ENCODE data around the gene PIP4K2B.
A peak's percentile ranks its signal among the peaks of the same experiment; 100 is the strongest.
"Not testable (repeated sequence)": the region's sequence is repeated elsewhere in the genome, so short reads cannot be mapped to it uniquely, and the experiment has no call there.

Gene PIP4K2B
- 64.8 to 183 (median 98.1) reads per million in 3 experiments for total RNA-seq

DNA sequence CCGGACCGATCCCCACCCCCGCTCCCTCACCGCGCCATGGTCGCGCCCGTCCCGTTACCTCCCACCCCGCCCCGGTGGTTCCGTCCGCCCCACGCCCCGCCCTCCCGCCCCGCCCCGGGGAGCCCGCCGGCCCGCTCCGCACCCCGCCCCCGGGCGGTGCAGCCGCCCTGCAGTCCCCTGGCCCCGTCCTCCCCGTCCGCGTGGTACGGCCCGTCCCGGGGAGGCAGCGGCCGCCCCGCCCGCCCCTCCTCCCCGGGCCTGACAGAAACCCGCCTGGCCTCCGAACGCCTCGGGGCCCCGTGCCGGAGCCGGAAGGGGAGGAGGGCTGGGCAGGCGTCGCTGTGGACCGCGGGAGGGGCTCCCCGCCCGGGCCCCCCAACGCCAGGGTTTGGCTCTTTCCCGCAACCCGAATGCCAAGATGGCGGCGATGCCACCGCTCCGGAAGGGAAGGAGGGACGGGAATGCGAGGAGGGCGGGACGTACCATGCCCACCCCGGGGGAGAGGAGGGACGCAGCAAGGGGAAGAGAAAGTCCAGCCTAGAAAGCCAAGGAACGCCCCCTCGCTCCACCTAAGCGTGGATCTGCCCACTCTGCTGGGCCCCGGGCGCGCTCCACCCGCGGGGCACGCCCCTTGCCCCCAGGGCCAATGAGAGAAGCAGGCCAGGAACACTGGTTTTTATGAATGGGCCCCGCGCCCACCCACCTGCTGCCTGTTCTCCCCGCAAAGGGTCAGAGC is at the start of gene PIP4K2B:
TSS of gene PIP4K2B (minus strand) at position 56 of the 736 bp plus-strand sequence. CDS start 132 bp downstream, outside the sequence.
- DNase-seq: peak; percentile 80

DNA sequence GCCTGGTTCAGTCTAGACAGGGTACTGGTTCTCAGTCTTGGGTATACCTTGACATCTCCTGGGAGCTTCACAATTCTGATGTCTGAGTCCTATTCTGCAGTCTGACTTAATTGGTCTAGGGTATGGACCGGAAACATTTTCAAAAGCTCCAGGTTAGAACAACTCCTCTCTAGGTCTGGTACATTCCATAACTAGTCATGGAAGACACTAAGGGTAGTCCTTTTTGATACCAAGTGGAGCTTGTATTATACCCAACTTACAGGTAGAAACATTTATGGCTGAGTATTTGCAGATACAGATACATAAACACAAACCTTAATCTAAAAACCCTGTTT is 49.2 kb upstream of the PIP4K2B start:
- no peak for DNase-seq

DNA sequence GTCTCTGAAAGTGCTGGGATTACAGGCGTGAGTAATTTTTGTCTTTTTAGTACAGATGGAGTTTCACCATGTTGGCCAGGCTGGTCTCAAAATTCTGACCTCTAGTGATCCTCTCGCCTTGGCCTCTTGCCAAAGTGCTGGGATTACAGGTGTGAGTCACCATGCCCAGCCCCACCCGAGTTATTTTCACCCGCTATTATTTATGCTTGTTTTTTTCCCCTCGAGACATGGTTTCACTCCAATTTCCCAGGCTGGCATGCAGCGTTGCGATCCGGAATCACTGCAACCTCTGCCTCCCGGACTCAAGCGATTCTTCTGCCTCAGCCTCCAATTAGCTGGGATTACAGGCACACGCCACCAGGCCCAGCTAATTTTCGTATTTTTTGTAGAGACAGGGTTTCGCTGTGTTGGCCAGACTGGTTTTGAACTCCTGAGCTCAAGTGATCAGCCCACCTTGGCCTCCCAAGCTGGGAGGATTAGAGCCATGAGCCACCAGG is 45.0 kb upstream of the PIP4K2B start:
- DNase-seq: no peak

DNA sequence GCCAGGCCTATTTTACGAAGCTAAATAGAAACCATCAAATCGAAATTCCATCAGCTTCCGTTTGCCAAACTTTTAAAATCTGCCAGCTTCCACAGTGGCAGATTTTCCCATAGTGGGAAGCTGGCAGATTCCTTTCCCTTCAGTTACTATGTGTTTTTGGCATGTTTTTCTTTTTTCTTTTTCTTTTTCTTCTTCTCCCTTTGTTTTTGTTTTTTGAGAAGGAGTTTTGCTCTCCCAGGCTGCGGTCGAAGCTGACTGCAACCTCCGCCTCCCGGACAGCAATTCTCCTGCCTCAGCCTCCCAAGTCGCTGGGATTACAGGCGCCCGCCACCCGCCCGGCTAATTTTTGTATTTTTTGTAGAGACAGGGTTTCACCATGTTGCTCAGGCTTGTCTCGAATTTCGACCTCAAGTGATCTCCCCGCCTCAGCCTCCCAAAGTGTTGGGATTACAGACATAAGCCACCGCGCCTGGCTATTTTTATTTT is 26.4 kb upstream of the PIP4K2B start:
- no peak for DNase-seq

DNA sequence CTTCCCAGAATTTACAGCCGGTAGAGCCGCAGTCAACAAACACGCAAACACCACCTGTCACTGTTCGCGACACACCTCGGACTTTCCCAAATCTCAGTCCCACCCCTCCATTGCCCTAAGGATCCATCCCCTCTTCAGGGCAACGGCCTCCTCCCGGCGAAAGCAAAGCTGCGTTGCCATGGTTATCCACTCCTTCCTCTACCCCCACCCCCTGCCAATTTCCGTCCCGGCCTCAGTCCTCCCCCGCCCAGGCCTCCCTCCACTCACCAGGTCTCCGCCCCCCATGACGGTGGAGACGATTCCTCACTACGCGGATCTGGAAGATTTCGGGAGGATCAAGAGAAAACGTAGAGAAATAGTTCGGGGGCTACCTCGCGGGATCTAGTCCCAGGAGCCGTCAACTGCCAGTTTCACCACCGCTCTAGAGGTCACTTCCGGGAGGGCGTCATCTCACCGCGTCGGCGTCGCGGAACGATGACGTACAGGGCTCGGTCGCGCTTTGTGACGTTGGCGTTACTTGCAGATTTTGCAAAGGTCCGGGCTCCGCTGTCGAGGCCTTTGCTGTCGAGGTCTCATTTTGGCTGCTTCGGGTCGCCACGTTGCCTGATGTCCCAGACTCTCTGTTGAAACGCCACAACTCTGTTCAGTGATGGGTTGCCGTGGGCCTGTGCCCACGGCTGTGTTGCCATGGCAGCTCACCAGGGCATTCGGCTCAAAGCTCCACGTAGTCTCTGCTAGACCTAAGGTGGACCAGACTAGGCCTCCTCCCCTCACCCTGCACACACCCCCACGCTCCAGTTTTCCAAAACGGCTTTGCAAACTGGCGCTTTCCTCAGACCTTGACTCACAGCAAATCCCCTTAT is 25.8 kb upstream of the PIP4K2B start, which contains the start of gene CWC25:
TSS of gene CWC25 (minus strand) at position 423 of the 863 bp plus-strand sequence. CDS start at position 285, 138 bp downstream.
- DNase-seq: peak; percentile 95

GRCh38 chr17:38815576-38816193 is 16.3 kb upstream of the PIP4K2B start:
- DNase-seq: no peak

GRCh38 chr17:38809828-38810227 is 10.5 kb upstream of the PIP4K2B start:
- no peak for DNase-seq

- no peak for DNase-seq
These were observed 943 bp upstream of the PIP4K2B start for GRCh38 chr17:38800237-38800760.

DNA sequence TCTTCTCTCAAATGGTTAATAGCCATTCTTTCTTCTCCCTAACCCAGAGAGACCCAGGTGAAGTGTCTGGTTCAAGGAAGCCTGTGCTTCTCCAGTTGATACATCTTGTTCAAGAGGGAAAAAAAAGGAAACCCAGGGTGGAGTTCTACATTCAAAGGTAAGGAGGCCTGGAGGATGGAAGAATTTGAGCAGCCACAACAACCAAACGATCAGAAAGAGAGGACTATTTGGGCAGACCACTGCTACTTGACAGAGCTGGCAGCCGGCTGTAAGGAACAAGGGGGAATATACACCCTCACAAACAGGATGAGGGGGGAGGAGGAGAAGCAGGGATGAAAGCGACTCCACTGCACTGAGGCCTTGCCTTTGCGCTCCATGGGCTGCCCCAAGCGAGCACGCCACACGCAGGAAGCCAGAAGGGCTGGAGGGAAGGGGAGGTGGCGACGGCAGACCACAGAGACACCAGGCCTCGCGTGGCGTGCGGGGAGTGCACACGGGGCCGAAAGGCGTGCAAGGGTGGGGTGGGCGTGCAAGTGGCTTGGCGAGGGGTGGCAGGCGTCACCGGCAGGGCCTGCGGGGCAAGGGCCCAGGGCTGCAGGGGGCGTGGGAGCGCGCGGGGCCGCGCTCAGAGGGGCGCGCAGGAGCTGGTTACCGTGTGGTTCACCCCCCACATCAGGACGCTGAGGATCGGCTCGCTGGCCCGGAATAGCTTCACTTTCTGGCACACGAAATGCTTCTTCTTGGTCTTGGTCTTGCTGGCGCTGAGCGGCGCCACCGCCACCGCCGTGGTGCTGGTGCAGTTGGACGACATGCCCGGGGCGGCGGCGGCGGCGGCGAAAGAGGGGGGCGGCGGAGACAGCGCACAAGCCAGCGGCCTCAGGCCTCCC is 499 bp downstream of the PIP4K2B start:
- peak; percentile 53 for DNase-seq

GRCh38 chr17:38797828-38798227 is 1.5 kb downstream of the PIP4K2B start:
- no peak for DNase-seq

GRCh38 chr17:38797158-38797490 is 2.2 kb downstream of the PIP4K2B start:
- no peak for DNase-seq

GRCh38 chr17:38796451-38797157 is 2.8 kb downstream of the PIP4K2B start:
- DNase-seq: no peak

DNA sequence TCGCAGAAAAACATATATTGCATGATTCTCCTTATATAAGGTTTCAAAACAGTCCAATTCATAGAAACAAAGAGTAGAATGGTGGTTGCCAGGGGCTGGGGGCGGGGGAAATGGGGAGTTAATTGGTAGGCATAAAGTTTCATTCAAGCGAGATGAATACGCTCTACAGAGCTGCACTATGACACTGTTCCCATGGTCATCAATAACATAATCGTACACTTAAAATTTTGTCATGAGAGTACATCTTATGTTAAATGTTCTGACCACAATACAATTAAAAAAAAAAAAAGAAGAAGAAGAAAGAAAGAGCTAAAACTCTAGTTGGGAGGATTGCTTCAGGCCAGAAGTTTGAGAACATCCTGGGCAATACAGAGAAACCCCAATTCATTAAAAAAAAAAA is 5.1 kb downstream of the PIP4K2B start:
- no peak for DNase-seq

DNA sequence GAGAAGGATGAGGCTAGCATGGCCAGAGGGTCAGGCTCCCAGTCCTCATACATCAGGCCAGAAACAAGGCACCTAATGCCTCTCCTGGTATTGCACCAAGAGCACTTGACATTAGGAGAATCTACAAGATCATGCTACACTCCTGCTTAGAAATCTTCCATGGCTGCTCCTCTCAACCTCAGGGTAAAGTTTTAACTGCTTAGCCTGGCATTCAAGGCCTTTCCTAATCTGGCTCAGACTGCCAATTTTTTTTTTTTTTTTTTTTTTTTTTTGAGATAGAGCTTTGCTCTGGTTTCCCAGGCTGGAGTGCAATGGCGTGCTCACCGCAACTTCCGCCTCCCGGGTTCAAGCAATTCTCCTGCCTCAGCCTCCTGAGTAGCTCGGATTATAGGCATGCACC is 8.2 kb downstream of the PIP4K2B start:
- DNase-seq: no peak

DNA sequence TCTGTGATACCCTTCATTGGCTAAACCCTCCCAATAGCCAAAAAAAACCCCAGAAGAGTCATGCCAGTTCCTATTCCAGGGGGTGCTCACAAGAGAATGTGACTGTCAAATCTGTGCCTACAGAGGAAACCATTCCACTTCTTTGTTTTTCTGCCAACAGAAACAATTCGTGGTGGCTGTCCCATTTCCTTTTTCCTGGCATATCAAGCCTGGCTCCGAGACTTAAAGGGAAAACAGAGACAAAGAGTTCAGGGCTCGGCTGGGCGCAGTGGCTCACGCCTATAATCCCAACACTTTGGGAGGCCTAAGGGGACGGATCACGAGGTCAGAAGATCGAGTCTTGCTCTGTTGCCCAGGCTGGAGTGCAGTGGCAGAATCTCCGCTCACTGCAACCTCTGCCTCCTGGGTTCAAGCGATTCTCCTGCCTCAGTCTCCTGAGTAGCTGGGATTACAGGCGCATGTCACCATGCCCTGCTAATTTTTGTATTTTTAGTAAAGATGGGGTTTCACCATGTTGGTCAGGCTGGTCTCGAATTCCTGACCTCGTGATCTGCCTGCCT is 9.1 kb downstream of the PIP4K2B start:
- not testable (repeated sequence) for DNase-seq

DNA sequence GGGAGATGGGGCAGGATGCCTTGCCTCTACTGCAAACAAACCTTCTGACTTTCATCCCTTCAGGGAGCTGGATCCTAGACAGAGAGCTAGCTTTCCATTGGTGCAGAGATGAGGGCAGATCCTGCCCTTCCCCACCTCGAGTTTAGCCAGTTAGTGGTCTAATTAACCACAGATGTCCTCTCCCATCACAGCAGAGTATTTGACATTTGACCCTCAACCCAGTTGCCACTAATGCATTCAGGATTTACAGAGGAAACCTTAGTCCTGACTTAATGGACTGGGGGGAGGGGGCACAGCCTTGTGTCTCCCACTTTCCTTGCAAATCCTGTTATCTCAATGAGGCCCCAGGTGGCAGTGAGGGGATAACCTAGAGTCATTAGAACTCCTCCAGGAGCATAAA is 10.2 kb downstream of the PIP4K2B start:
- DNase-seq: no peak

- not testable (repeated sequence) for DNase-seq
These were observed 11.4 kb downstream of the PIP4K2B start for GRCh38 chr17:38787999-38788398.

DNA sequence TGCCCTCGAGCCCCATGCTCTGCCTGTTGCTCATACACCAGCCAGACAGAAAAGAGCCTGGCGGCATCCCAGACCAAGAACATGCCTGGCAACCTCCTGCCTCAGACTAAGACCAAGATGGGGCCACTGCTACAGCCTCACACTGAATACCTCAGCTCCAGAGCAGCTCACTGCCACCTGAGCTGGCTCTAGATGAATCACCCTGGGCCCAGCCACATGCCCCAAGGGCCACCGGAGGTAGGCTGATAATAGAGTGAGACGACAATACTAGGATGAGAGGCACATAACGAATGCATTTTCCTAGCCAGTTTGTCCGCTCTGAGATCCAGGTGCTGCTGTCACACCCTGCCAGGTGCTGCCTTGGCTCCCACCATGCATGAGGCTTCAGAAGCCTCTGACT is 13.0 kb downstream of the PIP4K2B start:
- DNase-seq: no peak

- no peak for DNase-seq
These were observed 16.1 kb downstream of the PIP4K2B start for GRCh38 chr17:38783227-38783626.

GRCh38 chr17:38779965-38780752 is 19.2 kb downstream of the PIP4K2B start:
- DNase-seq: no peak

All from central memory CD4-positive, alpha-beta T cell (primary cell).